Stimulated activated CD4-positive, alpha-beta T cell treated with anti-CD3 and anti-CD28 coated beads, Interleukin-15, amount 100 ng/mL, for 1 hour (primary cell): Measurements from ENCODE around the gene ALG12.

Experiments used
- DNase-seq, 2 donors: peaks; one replicate each; pipeline ENCODE4 v3.0.0-alpha.2; 2020; ENCODE audit warnings: low read depth in 1 of 2, low spot score in 1 of 2

Gene ALG12

GRCh38 chr22:49917974-49918910, at the start of gene ALG12, which contains the start of gene CRELD2:
Gene ALG12, minus strand, starts transcription at chr22:49918438. Its CDS starts 4,673 bp downstream, at chr22:49913765.
Gene CRELD2, plus strand, starts transcription at chr22:49918634. Its CDS starts 136 bp downstream, at chr22:49918770.
- peak; percentile 95 for DNase-seq

- no peak for DNase-seq
Measured at GRCh38 chr22:49967706-49968208, 49.5 kb upstream of the ALG12 start.

- no peak for DNase-seq
Measured at GRCh38 chr22:49966774-49967705, 48.8 kb upstream of the ALG12 start.

- DNase-seq: no peak
Measured at GRCh38 chr22:49966041-49966773, 48.0 kb upstream of the ALG12 start.

- DNase-seq: no peak
Measured at GRCh38 chr22:49965091-49966040, 47.1 kb upstream of the ALG12 start.

- DNase-seq: no peak
Measured at GRCh38 chr22:49964136-49965090, 46.2 kb upstream of the ALG12 start.

GRCh38 chr22:49963647-49964026, 45.4 kb upstream of the ALG12 start:
- peak in 1 of 2 donors; percentile 1 for DNase-seq

- peak in 1 of 2 donors; percentile 1 for DNase-seq
Measured at GRCh38 chr22:49962751-49963646, 44.8 kb upstream of the ALG12 start.

- peak; percentile 65 to 87 for DNase-seq
Measured at GRCh38 chr22:49962012-49962750, 43.9 kb upstream of the ALG12 start.

GRCh38 chr22:49961601-49962011, 43.4 kb upstream of the ALG12 start:
- no peak for DNase-seq

- DNase-seq: no peak
Measured at GRCh38 chr22:49961005-49961600, 42.9 kb upstream of the ALG12 start.

GRCh38 chr22:49960159-49961004, 42.1 kb upstream of the ALG12 start, which contains the start of gene PIM3:
Gene PIM3, plus strand, starts transcription at chr22:49960772. Its CDS starts 176 bp downstream, at chr22:49960948.
- DNase-seq: peak; percentile 84 to 86

- DNase-seq: peak in 1 of 2 donors; percentile 36
Measured at GRCh38 chr22:49959782-49960158, 41.5 kb upstream of the ALG12 start.

- no peak for DNase-seq
Measured at GRCh38 chr22:49958931-49959781, 40.9 kb upstream of the ALG12 start.
